ENCODE results near the gene GNB1L. TPM values are rescaled to one million over a fixed set of nuclear protein-coding genes. Genes with fewer than 3 reads are reported as not detected.

The GNB1L gene
- total RNA-seq, 1 experiment from 2014 or later = 10.3 TPM

- Histone ChIP-seq H2AFZ (no peak overlapping the region), H3F3A (ENCODE audit: insufficient read depth, low read depth) (no peaks in the 10 kb centered on the region), H4K20me1 (ENCODE audit: insufficient read depth) (no peaks in the 10 kb centered on the region), H3K9me2 (ENCODE audit: insufficient read depth) (no peaks in the 10 kb centered on the region), H3K4me1 (replicated peaks; ENCODE audit: insufficient read depth) (peaks cover 7% of the 10 kb centered on the region; the same call in 1 of the 2 replicates), H3K9me3 (ENCODE audit: insufficient read depth, low read depth) (no peaks in the 10 kb centered on the region), H3K27me3 (ENCODE audit: insufficient read depth, low read depth) (peaks cover 38% of the 10 kb centered on the region), H3K36me3 (ENCODE audit: low read depth) (no peaks in the 10 kb centered on the region), H3K79me2 (ENCODE audit: low read depth) (no peaks in the 10 kb centered on the region), H3K4me3 (no peak overlapping the region), H3K4me2 (no peak overlapping the region), H3K27ac (no peak overlapping the region)
- DNase-seq = no peak
- no peak for TF ChIP-seq CTCF (conservative IDR thresholded peaks at IDR 0.05)
- no peak for TF ChIP-seq EZH2 (IDR thresholded peaks at IDR 0.05; ENCODE audit: low read depth)
- ChIA-PET CTCF (no interaction called here), POLR2A (ENCODE audit: unreplicated experiment) (no interaction called here)
- intact Hi-C loops (cut with micrococcal nuclease; ENCODE audit: unreplicated experiment) = loop anchor here (10.0 kb wide), 1 partner anchor 121 kb away; no protein-coding TSS in a partner anchor
- BruUV-seq (replicated peaks) = no TSS peak
These were observed 91.0 kb downstream of the GNB1L start for GRCh38 chr22:19763458-19764298.

- Histone ChIP-seq H3K4me1 (replicated peaks; ENCODE audit: insufficient read depth) (peaks cover 7% of the 10 kb centered on the region; the same call in 1 of the 2 replicates), H3K9me2 (ENCODE audit: insufficient read depth) (no peaks in the 10 kb centered on the region), H3K36me3 (ENCODE audit: low read depth) (no peaks in the 10 kb centered on the region), H3F3A (ENCODE audit: insufficient read depth, low read depth) (no peaks in the 10 kb centered on the region), H3K27ac (no peak overlapping the region), H3K27me3 (ENCODE audit: insufficient read depth, low read depth) (peaks cover 38% of the 10 kb centered on the region), H3K4me2 (no peak overlapping the region), H3K4me3 (no peak overlapping the region), H4K20me1 (ENCODE audit: insufficient read depth) (no peaks in the 10 kb centered on the region), H3K79me2 (ENCODE audit: low read depth) (no peaks in the 10 kb centered on the region), H2AFZ (no peak overlapping the region), H3K9me3 (ENCODE audit: insufficient read depth, low read depth) (no peaks in the 10 kb centered on the region)
- ChIA-PET CTCF (no interaction called here), POLR2A (ENCODE audit: unreplicated experiment) (no interaction called here)
- intact Hi-C loops (cut with micrococcal nuclease; ENCODE audit: unreplicated experiment) = loop anchor here (10.0 kb wide), 1 partner anchor 122 kb away; no protein-coding TSS in a partner anchor
- no peak for TF ChIP-seq EZH2 (IDR thresholded peaks at IDR 0.05; ENCODE audit: low read depth)
- TF ChIP-seq CTCF (conservative IDR thresholded peaks at IDR 0.05) = no peak
- DNase-seq = no peak
- BruUV-seq (replicated peaks) = no TSS peak
These were observed 91.9 kb downstream of the GNB1L start for GRCh38 chr22:19762568-19763457.

- H3K27me3 ChIP-seq (ENCODE audit: insufficient read depth, low read depth) = peaks cover 34% of the 10 kb centered on the region
- BruUV-seq (replicated peaks) = no TSS peak
- no peaks in the 10 kb centered on the region for H3K9me3 ChIP-seq (ENCODE audit: insufficient read depth, low read depth)
- no peaks in the 10 kb centered on the region for H3K4me1 ChIP-seq (replicated peaks; ENCODE audit: insufficient read depth)
- no peak overlapping the region for H3K4me2 ChIP-seq
- no peaks in the 10 kb centered on the region for H3K79me2 ChIP-seq (ENCODE audit: low read depth)
- no peak overlapping the region for H3K4me3 ChIP-seq
- H2AFZ ChIP-seq = no peak overlapping the region
- H3K27ac ChIP-seq = no peak overlapping the region
- CTCF ChIA-PET = no interaction called here
- no peaks in the 10 kb centered on the region for H3F3A ChIP-seq (ENCODE audit: insufficient read depth, low read depth)
- intact Hi-C loops (cut with micrococcal nuclease; ENCODE audit: unreplicated experiment) = loop anchor here (10.0 kb wide), 1 partner anchor 123 kb away; no protein-coding TSS in a partner anchor
- POLR2A ChIA-PET (ENCODE audit: unreplicated experiment) = no interaction called here
- DNase-seq = no peak
- TF ChIP-seq EZH2 (IDR thresholded peaks at IDR 0.05; ENCODE audit: low read depth) (no peak), CTCF (conservative IDR thresholded peaks at IDR 0.05) (no peak)
- H3K9me2 ChIP-seq (ENCODE audit: insufficient read depth) = no peaks in the 10 kb centered on the region
- H3K36me3 ChIP-seq (ENCODE audit: low read depth) = no peaks in the 10 kb centered on the region
- H4K20me1 ChIP-seq (ENCODE audit: insufficient read depth) = no peaks in the 10 kb centered on the region
These were observed 92.7 kb downstream of the GNB1L start for GRCh38 chr22:19761725-19762567.
